Measurements from ENCODE around the gene CALML3.

Gene CALML3

DNA sequence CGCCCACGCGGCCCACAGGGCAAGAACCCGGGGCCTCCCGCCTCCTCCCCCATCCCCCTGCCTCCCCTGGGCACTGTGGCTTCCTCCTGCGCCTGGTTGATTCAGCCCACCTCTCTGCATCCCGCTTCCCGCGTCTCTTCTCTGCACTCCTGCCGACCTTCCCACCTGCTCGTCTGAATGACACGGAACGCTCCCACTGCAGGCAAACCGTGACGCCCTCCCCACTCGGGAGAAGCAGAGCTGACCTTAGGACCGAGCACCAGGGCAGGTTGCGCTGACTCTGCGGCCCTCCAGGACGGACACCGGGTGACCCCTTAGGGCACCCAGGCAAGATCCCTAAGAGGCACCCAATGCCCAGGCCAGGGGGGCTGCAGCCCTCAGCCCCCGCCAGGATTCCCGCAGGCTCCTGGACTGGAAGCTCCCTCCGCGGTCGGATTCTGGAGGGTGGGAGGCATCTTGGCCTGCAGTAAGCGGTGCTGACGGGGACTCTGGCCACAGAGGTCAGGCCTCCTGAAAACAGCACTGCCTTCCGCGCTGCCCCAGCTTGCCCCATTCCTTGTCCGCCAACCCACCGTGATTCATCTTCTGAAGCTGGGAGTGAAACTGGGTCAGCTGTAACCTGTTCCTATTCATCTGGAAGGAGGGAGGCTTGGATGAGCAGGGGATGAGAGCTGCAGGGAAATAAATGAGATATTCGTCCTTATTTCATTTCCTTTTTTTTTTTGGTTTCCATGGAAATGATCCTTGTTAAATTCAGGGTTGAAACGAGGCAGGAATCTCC, 990 bp downstream of the CALML3 start:
- Histone ChIP-seq H3K9me3 (no peaks in the 10 kb centered on the region), H3K4me2 (peak overlapping the region; percentile 42), H3K36me3 (no peaks in the 10 kb centered on the region), H3K4me1 (peaks cover 9% of the 10 kb centered on the region; the same call in 1 of the 2 replicates), H3K27me3 (no peaks in the 10 kb centered on the region), H3K9ac (no peak overlapping the region), H3K4me3 (no peak overlapping the region), H4K20me1 (no peaks in the 10 kb centered on the region), H3K27ac (no peak overlapping the region)
- TF ChIP-seq Cebpa-rat (IDR thresholded peaks at IDR 0.05) = no peak

DNA sequence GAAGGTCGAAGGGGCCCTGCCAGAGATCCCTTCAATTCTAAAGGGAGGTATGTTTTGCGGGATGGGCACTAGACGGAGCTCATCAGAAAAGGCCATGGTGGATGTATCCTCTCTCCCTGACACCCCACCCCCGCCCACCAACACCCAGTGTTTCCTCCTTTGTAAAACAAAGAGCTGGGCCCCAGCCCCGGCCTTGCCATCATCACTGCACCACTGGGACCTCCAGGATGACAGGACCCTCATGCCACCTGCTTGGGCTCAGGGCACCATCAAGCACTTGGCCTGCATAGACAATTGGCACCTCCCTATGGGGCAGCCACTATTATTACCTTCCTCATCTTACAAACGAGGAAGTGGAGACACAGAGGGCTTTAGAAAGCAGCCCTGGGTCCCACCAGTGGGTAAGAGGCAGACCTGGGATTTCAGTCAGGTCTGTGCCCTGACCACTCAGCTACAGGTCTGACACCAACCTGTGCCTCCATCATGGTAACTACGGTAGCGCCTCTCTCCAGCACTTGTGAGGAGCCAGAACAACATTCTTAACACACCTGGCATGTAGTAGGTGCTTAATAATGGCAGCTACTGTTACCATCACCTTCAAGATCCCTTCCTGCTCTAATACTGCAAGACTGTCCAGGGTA, 2.0 kb downstream of the CALML3 start:
- Histone ChIP-seq H3K4me1 (peaks cover 9% of the 10 kb centered on the region; the same call in 1 of the 2 replicates), H3K36me3 (no peaks in the 10 kb centered on the region), H3K27me3 (no peaks in the 10 kb centered on the region), H3K27ac (no peak overlapping the region), H3K9ac (no peak overlapping the region), H3K4me3 (no peak overlapping the region), H3K9me3 (no peaks in the 10 kb centered on the region), H3K4me2 (no peak overlapping the region), H4K20me1 (no peaks in the 10 kb centered on the region)
- no peak for TF ChIP-seq Cebpa-rat (IDR thresholded peaks at IDR 0.05)

DNA sequence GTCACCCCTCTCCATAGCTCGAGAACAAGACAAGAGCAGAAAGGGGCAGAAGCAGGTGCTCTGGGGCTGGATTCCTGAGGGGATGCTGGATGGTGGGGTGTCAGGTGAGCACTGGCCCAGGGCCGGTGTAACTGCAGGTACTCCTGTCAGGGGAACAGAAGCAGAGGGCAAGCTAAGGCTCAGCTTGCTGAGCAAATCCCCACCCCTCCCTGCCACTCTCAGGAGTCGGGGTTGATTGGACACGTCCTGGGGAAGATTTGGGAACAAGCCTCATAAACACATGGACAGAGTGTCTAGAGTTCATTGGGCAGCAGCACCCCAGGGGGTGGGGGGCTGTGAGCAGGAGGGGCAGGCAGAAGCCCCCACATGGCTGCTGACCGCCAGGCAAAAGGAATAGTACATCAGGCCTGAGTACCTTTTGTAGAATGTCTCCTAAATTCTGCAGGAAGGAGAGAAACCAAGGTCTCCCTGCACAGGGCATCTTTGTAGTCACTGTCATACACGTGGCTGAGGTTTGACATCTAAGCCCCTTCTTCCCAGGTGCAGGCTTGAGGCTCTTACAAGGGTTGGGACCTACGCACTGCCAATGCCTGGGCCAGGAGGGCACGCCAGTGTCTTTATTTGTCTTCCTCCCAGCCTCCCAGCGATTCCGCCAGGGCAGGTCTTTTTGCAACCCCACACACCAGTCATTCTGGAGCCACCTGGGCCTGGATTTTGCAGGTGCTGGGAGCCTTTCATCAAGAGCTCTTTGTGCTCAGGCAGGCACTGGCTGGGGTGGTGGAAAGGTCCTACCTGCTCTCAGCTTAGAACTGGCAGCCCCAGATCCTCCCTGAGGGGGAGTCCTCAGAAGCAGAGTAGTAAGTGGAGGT, 2.8 kb downstream of the CALML3 start:
- Histone ChIP-seq H3K4me3 (no peak overlapping the region), H3K4me2 (no peak overlapping the region), H4K20me1 (no peaks in the 10 kb centered on the region), H3K27me3 (no peaks in the 10 kb centered on the region), H3K9me3 (no peaks in the 10 kb centered on the region), H3K36me3 (no peaks in the 10 kb centered on the region), H3K27ac (no peak overlapping the region), H3K4me1 (peaks cover 9% of the 10 kb centered on the region; the same call in 1 of the 2 replicates), H3K9ac (no peak overlapping the region)
- TF ChIP-seq Cebpa-rat (IDR thresholded peaks at IDR 0.05) = no peak

DNA sequence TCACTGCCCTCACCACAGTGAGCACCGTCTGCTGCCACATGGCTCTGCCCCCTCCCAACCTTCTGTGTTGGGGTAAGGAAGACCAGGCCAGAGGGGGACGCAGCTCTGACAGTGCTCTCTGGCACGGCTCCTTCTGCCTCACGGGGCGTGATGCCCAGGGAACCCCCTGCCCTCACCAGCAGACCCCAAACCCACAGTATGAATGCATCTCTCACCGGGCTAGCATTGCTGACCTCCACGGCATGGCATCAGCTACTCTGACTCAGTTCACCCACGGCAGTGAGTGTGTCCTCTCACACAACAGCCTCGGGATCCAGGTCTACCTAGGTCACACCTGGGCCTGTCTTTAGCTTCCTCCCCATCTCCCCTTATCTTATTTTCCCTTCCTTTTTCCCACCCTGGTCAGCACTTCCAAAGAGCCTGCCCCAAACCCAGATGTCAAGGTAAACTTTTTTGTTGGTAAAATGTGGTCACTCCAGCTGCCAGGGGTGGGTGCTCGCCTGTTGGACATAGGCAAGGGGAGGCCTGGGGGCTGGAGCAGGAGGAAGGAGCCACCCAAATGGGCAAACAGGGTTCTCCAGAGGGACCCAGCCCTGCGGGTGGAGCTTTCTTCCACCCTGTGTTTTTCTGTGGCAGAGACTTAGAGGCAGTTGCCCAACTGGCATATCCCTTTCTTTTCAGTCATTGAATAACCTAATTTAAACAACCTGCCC, 4.4 kb downstream of the CALML3 start:
- no peak overlapping the region for H3K9ac ChIP-seq
- H3K4me2 ChIP-seq = no peak overlapping the region
- no peak for TF ChIP-seq Cebpa-rat (IDR thresholded peaks at IDR 0.05)
- no peaks in the 10 kb centered on the region for H3K27me3 ChIP-seq
- H3K4me1 ChIP-seq = peaks cover 9% of the 10 kb centered on the region; the same call in 1 of the 2 replicates
- no peaks in the 10 kb centered on the region for H4K20me1 ChIP-seq
- no peaks in the 10 kb centered on the region for H3K36me3 ChIP-seq
- no peak overlapping the region for H3K4me3 ChIP-seq
- no peak overlapping the region for H3K27ac ChIP-seq
- H3K9me3 ChIP-seq = no peaks in the 10 kb centered on the region

DNA sequence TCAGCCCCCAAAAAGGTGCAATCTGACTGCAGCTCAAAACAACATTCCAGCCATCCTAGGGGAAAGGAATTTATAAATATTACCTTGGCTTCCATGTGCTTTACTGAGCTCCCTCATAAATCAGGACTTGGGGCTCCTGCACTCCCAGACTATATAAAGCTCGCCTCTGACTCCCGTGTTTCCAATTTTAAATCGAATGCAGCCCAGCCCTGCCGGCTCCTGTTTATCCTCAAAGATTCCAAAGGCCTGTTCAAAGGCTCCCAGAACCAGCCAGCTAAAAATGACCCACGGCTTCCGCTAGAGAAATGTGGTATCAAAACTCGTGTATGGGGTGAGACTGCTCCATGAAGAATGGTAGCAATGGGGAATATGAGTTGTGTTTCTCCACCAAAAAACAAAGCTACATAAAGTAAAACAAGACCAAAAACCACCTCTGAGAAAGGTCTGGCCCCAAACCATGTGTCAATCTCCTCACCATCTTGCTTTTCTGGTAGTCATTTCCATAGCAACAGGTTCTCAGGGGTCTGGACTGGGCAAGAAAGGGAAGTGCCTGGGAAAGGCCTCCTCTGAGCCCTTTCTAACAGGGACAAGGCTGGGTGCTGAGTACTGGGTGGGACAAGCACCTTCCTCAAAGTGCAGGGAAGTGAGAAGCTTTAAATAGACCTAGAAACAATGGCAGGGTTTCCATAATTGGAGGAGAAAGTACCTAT, 5.1 kb downstream of the CALML3 start:
- no peaks in the 10 kb centered on the region for H3K9me3 ChIP-seq
- H3K27me3 ChIP-seq = no peaks in the 10 kb centered on the region
- no peaks in the 10 kb centered on the region for H3K36me3 ChIP-seq
- no peak overlapping the region for H3K9ac ChIP-seq
- no peak overlapping the region for H3K4me3 ChIP-seq
- no peak for TF ChIP-seq Cebpa-rat (IDR thresholded peaks at IDR 0.05)
- H3K4me1 ChIP-seq = peaks cover 9% of the 10 kb centered on the region; the same call in 1 of the 2 replicates
- H4K20me1 ChIP-seq = no peaks in the 10 kb centered on the region
- no peak overlapping the region for H3K4me2 ChIP-seq
- no peak overlapping the region for H3K27ac ChIP-seq

DNA sequence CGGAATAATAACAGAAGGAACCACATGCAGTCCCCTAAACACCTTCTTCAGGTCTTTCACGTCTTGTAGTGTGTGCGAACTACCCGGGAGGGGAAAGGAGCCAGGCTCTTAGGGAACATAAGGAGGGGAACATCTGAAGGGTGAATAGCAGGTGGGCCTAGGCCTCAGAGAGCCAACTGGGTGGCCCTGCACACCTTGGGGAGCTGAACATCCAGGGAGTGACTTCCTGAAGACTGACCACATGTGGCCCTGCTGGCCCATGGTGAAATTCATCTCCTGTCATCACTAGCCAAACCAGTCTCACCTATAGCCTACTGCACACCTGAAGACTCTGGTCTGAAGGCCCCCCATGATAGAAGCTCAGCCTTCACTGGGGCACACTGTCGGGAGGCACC, 5.6 kb downstream of the CALML3 start:
- Histone ChIP-seq H3K4me1 (peaks cover 5% of the 10 kb centered on the region; the same call in 1 of the 2 replicates), H3K36me3 (no peaks in the 10 kb centered on the region), H3K27me3 (no peaks in the 10 kb centered on the region), H3K4me2 (no peak overlapping the region), H3K4me3 (no peak overlapping the region), H3K9ac (no peak overlapping the region), H3K9me3 (no peaks in the 10 kb centered on the region), H4K20me1 (no peaks in the 10 kb centered on the region), H3K27ac (no peak overlapping the region)
- no peak for TF ChIP-seq Cebpa-rat (IDR thresholded peaks at IDR 0.05)

DNA sequence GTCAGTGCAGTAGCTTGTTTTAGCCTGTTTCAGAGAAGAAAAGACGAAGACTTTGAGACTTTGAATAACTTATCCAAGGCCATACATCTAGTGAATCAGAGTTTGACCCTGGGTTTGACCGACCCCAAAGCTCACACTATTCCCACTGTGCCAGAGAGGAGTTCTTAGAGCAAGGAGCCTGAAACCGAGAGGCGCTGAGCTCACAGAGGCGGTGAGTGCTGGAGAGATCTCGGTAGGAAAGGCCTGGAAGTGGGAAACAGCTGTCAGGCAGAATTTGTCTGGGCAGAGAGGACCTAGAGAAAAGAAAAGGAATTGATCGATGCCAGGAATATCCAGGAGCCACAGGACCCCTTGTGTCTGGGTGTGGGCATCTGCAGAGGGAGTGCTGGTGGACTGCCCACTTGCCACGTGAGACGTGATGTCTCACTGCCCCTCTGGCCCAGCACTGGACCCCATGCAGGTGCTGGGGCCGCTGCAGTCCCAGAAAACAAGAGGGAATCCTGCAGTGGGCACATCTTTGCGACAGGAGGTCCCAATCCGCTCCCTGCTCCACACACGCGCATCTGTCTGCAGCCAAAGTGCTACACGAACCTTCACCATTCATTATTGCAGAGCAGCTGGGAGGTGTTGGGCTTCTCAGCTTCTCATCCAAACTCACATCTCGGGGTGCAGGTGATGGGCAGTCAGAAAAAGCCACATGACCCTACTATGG, 6.2 kb downstream of the CALML3 start:
- Histone ChIP-seq H3K4me2 (no peak overlapping the region), H3K4me1 (no peaks in the 10 kb centered on the region), H4K20me1 (no peaks in the 10 kb centered on the region), H3K9ac (no peak overlapping the region), H3K27me3 (no peaks in the 10 kb centered on the region), H3K27ac (no peak overlapping the region), H3K9me3 (no peaks in the 10 kb centered on the region), H3K36me3 (no peaks in the 10 kb centered on the region), H3K4me3 (no peak overlapping the region)
- TF ChIP-seq Cebpa-rat (IDR thresholded peaks at IDR 0.05) = no peak

DNA sequence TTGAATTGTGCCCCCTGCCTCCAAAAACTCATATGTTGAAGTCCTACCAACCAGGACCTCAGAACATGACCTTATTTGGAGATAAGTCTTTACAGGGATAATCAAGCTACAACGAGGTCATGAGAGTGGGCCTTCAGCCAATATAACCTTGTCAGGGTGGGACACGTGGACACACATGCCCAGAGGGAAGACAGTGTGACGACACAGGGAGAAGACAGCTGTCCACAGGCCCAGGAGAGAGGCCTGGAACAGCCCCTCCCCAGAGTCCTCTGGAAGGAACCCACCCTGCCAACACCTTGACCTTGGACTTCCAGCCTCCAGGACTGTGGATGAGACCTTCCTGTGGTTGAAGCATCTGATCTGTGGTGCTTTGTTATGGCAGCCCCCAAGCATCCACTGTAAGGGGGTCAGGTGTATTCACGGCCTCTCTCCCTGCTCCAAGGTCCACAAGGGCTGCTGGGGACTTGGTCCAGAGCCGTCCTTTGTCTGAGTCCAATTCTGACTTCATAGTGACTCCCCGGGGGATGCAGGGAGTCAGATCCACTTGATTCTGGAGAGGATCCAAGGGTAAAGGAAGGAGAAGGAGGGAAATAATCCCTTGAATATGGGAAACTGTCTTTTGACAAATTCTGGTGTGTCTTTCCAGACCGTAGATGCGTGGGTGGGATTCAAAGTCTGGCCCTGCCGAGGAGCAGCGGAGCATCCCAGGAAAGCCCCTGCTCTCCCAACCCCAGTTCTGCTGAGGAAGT, 7.0 kb downstream of the CALML3 start:
- Histone ChIP-seq H3K4me1 (no peaks in the 10 kb centered on the region), H3K27me3 (no peaks in the 10 kb centered on the region), H3K9me3 (no peaks in the 10 kb centered on the region), H3K4me2 (no peak overlapping the region), H3K36me3 (no peaks in the 10 kb centered on the region), H4K20me1 (no peaks in the 10 kb centered on the region), H3K4me3 (no peak overlapping the region), H3K9ac (no peak overlapping the region), H3K27ac (no peak overlapping the region)
- no peak for TF ChIP-seq Cebpa-rat (IDR thresholded peaks at IDR 0.05)

All from BLaER1 (cell line).